ELF-1 (cell line): Measurements from ENCODE around the gene CUL7.
"Not testable (repeated sequence)": the region's sequence is repeated elsewhere in the genome, so short reads cannot be mapped to it uniquely, and the experiment has no call there.

ENCODE experiments used
- DNase-seq: peaks from one replicate; pipeline ENCODE4 v3.0.0-alpha.2; 2016; ENCODE audit warnings: low read depth, low spot score

CUL7 gene

DNA sequence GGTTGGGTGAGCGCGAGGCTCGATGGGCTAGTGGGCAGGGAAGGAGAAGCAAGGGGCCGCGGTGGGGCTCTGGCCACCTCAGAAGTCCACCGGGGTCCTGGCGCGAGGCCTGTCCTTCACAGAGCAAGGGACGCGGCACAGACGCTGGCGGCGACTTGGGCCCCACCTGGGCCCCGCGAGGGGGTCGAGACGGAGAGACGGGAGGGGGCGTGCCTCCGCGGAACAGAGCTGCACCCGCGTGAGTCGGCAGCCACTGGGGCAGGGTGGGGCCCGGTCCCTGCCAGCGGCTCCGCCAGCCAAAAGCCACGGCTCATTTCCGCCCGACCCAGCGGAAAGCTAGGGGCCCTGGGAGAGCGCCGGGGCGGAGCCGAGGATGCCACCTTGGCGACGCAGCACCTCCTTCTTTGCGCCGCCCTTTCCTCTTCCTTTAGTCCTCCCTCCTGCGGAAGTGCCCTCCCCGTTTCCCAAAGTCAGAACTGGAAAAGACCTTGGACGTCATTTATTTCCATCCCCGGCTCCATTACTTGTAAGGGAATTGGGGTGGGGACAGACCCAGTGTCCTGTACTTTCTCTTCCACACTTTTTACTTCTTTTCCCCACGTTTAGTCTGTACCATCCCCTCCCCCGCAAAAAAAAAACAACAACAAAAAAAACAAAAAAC, at the start of gene CUL7:
CUL7 (minus strand) TSS at position 307 of the 661 bp plus-strand sequence. CDS start 1,063 bp downstream, outside the sequence.
- DNase-seq: peak; percentile 92

DNA sequence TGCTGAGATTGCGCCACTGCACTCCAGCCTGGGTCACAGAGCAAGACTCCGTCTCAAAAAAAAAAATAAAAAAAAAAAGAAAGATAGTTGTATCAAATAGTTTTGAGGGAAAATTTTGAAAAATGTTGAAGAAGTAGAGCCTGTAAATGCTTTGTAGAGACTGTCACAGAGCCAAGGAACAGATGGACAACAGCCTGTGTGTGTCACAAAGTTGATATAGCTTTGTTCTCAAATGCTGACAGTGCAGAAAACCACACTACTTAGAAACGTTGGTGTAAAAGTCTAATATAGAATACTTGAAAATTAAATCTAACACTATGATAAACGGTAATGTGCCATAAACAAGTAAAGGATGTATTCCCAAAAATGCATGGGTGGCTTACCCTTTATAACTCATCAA, 47.8 kb upstream of the CUL7 start:
- DNase-seq: no peak

DNA sequence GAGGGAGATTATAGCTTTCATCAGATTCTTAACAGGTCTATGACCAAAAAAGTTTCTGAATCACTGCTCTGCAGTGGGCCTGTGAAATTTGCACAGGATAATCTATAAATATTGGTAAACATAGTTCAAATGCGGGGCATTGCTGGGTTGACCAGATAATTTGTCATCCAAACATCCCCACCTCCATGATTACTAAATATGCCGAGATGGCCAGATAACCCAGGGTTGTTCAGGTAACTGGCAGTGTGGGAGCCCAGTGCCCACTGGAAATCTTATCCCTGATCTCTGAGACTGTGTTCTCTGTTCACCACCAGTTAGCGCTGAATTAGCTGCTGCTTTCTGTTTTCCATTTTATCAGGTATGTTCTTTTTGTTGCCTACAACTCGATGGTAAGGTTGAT, 43.9 kb upstream of the CUL7 start:
- no peak for DNase-seq

DNA sequence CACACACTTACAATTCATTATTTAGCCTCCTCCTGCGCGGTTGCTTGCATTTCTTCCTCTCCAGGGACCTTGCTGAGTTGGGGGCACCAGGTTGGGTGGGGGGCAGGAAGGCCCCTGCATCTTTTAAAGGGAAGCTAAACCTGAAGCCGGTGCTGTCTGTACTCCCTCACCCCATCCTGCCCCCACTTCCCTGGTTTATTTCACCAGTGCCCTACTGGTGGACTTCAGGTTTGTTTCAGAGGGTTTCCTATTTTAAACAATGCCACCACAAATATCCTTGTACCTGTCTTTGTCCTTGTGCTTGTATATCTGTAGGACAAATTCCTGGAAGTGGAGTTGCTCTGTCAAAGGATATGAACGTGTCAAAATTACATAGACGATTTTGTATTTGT, 43.4 kb upstream of the CUL7 start:
- no peak for DNase-seq

DNA sequence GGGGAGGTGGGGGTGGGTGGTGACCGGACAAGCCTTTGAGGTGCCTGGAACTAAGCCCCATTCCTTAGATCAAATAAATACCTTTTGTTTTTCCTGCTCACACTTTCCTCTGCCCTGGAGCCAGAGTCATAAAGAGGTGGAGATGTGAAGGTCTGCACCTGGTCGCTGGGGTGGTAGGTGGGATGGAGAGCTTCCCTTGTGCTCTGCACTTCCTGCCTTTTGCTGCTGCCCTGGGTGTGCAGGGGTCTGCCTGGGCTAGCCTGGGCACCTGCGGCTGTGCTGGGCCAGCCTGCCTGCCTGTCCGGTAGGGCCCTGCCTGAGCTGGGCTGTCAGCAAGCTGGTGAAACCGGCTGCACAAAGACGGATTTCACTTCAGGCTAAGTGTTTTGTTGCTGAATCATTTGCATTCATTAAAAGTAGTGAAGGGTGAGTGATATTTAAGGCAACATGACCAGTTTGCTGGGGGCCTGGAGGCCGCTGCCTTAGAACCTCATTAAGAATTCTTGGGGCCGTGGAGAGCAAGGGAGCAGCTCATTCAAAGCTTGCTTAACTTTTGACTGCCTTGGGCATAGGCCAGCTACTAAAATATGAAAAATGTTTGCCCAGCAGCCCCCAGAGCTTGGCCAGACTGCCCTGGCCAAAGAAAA, 42.9 kb upstream of the CUL7 start:
- peak; percentile 96 for DNase-seq

DNA sequence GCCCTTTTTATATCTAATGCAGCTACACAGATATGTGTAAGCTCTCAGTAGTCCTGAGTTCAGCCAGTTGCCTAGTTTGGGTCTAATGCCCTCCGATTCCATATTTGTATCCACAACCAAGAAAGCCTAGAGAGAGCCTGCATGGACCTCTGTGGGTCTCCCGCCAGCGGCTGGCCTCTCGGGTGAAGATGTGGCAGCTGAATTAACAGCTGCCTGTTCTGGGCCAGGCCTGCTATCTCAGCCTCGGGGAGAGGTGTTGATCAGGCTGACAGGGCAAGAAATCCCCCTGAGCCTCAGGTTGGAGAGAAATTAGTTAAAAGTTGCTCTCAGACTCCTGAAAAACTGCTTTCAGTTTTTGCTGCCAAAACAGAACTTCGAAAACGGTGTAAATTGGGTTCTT, 42.3 kb upstream of the CUL7 start:
- DNase-seq: peak; percentile 75

DNA sequence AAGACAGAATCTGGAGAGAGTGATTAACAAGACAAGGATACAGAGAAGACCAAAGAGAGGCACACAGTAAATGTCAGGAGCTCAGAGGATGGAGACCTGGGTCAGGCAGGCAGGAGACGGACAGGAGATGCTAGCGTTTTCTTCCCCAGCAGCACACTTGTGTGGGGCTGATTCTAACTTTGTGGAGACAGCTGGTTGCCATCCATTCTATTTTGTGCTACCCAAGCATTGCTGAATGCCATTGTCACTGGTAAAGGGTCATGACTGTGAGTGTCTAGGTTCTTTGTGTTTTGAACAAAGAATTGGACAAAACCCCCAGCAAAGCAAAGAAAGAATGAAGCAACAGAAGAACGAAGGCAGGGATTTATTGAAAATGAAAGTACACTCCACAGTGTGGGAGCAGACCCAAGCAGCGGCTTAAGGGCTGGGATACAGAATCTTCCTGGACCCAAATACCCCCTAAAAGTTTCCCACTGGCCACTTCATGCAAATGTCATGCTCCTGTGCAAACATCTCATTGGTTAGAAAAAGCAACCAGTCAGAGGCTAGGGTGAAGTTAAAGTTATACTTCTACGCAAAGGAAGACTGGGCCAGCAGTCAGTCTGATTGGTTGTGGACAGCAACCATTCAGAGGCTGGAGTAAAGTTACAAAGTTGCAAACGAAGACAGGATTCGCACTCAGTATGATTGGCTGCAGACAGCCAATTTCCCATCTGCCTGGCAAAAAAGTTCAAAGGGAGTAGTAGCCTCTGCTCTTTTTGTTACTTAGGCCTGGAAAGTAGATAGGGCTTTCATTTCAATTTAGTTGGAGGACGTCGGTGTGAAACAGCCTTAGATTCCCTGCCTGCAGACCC, 40.0 kb upstream of the CUL7 start:
- peak; percentile 65 for DNase-seq

DNA sequence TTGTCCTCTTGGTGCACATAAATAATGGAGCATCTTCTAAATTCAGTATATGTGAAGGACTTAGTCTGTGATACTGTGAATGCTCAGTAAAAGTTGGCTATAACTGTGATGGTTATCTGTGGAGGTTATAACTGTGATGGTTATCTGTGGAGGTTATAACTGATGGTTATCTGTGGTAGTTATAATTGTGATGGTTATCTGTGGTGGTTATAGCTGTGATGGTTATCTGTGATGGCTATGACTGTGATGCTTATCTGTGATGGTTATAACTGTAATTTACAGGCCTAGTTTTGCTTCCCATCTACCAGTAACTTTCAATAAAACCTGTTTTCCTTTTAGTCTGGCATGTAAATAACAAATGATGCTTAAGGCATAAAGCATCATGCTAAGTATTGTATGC, 39.0 kb upstream of the CUL7 start:
- DNase-seq: no peak

DNA sequence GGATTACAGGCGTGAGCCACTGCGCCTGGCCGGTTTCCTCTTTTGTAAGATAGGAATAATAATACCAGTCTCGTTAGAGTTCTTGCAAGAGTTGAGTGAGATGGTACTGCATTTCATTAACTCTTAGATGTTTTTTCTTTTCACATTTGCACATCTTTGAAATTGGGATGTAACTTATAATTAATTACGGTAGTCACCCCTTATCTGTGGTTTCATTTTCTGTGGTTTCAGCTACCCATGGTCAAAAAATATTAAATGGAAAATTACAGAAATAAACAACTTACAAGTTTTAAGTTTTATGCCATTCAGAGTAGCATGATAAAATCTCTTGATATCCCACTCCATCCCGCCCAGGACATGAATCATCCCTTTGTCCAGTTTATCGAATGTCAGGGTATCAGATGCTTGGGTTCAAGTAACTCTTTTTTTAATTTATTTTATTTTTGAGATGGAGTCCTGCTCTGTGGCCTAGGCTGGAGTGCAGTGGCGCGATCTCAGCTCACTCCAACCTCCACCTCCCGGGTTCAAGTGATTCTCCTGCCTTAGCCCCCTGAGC, 37.9 kb upstream of the CUL7 start:
- no peak for DNase-seq

DNA sequence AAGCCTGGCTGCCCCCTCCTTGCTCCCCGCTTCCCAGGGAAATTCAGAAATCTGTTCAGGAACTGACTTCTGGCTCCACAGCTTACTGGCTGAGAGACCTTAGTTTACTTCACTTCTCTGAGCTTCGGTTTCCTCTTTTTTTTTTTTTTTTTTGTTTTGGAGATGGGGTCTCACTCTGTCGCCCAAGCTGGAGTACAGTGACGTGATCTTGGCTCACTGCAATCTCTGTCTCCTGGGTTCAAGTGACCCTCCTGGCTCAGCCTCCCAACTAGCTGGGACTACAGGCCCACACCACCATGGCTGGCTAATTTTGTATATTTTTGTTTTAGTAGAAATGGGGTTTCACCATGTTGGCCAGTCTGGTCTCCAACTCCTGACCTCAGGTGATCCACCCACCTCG, 37.4 kb upstream of the CUL7 start:
- no peak for DNase-seq

DNA sequence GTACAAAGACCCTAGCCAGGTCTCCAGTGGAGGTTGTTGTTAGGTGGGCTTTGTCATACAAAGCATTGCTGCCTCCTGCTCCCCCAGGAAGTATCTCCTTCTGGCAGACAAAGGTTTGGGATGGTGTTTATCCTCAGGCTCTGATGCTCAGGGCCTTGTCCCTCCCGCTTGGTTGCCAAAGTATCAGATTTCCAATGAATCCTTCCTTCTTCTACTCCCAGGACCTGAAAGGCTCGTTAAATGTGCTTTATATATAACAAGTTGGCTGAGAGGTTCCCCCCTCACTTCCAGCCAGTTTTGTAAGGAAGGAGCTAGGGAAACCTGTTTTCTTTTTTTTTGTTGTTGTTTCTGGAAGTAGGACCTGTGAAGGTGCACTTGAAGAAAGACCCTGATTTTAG, 36.9 kb upstream of the CUL7 start:
- no peak for DNase-seq

DNA sequence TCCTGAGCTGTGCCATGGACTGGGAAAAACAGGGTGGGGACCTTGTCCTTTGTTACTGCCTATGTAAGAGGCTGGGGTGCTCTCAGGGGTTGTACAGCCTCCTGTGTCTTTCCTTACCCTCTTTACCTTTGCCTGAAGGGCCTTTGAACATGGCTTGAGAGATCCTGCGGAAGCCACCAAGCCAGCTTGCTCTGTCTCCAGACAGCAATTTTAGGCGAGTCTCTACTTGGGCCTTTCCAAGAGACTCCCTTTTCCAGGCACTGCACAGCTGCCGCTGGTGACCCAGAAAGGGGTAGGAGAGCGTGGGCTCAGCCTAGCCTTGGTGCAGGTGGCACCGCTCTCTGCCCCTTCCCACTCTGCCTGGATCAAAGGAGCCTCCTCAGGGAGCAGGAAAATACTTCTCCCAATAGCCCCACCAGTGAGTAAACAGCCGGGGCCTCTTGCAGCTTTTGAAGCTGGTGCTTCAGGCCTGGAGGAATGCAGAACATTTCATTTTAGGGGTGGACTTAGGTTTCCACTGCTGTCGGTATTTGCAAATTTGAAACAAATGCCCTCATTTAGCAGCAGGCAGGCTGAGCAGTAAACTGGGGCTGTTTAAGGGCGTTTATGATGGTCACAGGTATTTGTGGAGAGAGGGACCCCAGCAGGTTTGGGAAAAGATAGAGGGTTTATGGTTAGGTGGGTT, 36.4 kb upstream of the CUL7 start:
- DNase-seq: peak; percentile 81

DNA sequence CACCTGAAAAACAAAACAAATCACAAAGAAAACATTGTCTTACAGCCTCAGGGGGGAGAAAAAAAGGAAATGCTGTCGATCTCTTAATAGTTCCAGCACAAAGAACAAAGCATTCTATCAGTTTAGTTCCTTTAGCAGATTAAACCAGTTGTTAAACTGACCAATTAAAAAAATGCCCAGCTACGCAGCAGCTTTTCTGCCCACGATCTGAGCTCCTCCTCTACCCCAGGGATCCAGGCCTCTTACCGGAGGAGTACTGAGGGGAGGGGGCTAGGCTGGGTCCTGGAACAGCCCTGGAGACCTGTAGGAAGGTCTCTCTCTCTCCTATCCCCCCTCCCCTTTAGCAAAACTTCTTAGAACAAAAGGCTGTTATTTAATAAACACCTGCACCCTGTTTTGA, 35.8 kb upstream of the CUL7 start:
- DNase-seq: peak; percentile 79

DNA sequence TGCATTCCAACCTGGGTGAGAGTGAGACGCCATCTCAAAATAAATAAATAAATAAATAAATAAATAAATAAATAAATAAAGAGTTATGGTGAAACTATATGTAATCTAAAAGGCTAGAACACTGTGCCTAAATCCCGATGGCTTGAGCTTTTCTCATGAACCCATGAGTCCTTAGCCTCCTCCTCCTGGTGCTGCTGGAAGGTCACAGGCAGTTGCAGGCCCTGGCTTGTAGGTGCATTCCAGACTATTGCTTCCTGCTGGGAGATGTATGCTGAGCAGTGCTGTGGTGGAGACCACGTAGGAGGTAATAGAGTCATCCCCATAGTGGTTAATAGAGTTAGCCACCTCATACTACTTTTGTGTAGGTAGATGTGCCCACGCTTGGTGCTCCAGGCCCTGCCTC, 35.0 kb upstream of the CUL7 start:
- no peak for DNase-seq

DNA sequence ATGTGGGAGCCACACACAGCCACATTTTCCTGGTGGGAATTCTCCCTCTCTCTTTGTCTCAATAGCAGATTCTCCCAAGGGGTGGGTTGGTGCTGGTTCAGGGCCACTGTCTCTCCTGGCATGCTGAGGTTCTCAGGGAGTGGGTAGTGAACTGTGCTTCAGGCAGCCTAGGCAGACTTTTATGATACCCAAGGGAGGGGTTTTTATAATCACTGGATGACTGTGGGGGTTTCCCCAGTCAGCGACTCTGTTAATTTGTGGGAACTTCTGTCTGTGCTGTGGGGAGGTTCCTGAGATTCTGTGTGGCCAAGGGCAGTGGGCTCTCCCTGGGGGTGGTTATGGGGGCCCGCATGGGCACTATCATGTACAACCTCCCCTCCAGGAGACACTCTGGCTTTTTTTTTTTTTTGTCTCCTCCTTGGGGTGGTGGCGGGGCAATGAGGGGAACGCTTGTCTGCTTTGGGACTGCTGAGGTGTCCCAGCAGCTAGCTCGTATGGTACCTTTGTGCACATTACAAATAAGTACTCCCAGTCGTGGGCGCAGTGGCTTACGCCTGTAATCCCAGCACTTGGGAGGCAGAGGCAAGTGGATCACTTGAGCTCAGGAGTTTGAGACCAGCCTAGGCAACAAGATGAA, 32.5 kb upstream of the CUL7 start:
- no peak for DNase-seq

DNA sequence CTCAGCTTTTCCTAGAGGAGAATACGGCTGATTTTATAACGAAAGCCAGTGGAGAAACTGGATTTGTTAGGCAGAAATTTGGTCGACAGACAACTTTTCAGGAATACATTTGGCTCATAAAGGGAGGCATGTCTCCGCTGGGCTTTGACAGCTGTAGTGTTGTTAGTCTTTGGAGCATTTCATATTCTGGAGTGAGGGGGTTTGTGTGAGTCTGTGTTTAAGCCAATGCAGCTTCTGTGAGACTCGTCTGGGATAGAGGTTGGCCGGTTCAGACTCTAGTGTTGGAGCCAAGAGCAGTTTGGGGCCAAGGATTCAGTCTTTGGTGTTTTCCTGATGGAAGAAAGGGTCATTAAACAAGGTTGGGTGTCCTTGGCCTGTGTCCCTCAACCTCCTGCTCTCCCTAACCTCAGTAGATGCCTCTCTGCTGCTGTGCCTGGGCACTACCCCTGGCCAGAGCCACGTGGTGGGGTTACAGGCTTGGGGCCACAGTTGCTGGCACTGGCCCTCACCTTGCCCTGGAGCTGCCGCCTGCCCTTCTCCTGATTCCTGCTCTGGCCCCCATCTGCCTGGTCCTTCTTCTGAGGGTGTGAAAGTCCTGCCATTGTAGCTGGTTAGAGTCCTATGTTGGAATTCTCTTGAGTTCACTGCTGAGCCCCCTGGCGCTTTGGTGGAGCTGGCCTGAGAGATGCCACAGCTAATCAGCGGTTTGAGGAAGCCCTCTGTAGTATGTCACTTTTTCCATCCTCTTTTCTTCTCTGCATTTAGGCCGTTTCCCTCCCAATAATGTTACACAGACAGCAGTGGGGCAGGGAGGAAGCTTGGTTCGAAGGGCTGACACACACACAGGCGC, 29.4 kb upstream of the CUL7 start:
- peak; percentile 62 for DNase-seq

DNA sequence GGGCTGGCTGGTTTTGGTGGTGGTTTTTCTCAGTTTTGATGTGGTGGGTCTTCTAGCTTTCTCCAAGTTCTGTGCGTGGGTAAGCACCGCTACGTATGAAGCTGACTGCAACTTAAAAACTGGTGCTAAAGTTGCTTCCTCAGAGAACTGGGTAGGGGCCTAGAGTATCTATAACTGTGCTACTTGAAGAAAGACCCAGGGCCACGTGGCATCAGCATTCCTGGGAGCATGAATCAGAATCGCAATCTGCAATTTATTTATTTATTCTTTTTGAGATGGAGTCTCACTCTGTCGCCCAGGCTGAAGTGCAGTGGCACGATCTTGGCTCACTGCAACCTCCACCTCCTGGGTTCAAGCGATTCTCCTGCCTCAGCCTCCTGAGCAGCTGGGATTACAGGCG, 28.3 kb upstream of the CUL7 start:
- not testable (repeated sequence) for DNase-seq

DNA sequence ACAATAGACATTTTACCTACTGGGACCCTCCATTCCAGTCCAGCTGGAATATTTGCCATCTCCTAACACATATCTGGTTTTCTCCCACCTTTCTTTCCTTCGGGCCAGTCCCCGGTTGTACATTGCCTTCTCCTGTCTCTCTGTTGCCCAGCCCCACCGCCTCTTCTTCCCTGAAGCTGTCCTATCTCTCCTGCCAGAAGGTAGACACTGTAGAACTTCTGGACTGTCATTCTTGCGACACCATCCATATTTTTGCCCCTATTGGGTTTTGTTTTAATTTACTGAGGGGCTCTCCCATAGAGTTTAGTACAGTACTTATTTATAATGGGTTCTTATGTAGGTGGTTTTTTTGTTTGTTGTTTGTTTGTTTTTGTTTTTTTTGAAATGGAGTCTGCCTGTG, 27.4 kb upstream of the CUL7 start:
- DNase-seq: no peak

DNA sequence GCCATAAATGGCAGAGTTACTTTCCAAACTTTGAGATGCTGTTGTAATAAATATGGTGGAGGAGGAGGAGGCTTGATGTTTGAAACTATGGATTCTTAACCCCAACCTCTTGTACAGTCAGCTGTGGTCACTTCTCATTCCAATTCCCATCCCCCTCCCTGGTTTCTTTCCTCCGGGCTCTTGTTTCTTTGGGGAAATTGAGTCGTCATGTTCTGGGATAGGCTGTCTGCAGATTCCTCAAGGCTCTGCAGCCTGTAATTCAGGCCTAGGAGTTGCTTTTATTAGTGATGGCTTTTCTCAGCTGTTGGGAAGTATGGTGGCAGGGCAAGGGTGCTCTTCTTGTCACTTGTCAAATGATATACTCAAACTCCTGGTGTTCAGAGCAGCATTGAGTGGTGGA, 25.0 kb upstream of the CUL7 start:
- peak; percentile 67 for DNase-seq

DNA sequence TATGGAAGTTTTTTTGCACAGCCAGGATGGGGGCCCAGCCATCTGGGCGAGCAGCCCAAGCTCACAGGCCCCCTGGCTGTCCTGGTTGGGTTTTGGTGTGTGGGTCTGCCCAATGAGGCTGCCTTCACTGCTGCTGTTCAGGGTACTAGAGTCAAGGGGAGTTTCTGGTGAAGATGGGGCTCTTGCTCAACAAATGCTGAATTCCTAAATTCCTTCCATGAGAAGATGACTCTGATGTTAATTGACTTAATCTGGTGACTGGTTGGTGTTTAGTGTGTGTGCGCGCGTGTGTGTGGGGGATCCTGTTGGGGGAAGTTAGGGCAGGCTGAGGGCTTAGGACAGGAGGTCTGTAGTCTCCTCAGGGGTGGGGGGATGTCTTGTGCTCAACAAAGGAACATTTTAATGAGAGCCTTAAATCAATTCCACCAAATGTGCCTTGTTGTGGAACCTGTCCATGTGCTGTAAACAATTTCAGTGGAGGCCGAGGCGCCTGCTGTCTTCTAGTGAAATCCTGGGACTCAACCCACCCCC, 24.4 kb upstream of the CUL7 start:
- no peak for DNase-seq
